ENCODE data around the gene FHL2. TPM values are rescaled to one million over a fixed set of nuclear protein-coding genes. Genes with fewer than 3 reads are reported as not detected.

Gene FHL2
- total RNA-seq, 1 donor from 2014 or later = 5.5 TPM

DNA sequence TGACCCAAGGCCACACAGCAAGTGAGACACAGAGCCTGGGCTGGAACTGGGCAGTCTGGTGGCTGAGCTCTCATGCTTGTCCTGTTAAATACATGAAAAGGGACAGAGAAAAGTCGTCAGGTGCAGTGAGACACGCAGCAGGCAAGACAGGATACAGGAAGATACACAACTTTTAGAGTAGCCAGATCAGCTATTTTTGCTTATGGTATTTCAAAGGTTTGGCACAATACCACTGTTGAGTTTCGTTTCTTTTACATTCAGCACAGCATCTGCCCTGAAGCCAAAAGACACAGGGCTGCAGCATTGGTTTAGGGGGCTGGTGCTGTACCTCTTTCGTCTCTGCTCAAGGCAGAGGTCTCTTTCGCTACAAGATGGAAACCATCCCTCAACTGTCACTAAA, 14.0 kb downstream of the FHL2 start:
- TF ChIP-seq, protein P1, sequence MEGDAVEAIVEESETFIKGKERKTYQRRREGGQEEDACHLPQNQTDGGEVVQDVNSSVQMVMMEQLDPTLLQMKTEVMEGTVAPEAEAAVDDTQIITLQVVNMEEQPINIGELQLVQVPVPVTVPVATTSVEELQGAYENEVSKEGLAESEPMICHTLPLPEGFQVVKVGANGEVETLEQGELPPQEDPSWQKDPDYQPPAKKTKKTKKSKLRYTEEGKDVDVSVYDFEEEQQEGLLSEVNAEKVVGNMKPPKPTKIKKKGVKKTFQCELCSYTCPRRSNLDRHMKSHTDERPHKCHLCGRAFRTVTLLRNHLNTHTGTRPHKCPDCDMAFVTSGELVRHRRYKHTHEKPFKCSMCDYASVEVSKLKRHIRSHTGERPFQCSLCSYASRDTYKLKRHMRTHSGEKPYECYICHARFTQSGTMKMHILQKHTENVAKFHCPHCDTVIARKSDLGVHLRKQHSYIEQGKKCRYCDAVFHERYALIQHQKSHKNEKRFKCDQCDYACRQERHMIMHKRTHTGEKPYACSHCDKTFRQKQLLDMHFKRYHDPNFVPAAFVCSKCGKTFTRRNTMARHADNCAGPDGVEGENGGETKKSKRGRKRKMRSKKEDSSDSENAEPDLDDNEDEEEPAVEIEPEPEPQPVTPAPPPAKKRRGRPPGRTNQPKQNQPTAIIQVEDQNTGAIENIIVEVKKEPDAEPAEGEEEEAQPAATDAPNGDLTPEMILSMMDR (IDR thresholded peaks at IDR 0.05) = no peak
- Histone ChIP-seq H3K27me3 (ENCODE audit: low read depth) (no peaks in the 10 kb centered on the region), H3K9me3 (no peaks in the 10 kb centered on the region), H3K36me3 (no peaks in the 10 kb centered on the region), H3K4me3 (no peak overlapping the region), H3K4me1 (peaks cover 11% of the 10 kb centered on the region), H3K27ac (no peak overlapping the region)
- intact Hi-C loops (cut with DNase I) = no loop called here
- ATAC-seq (no peak), DNase-seq (no peak)

DNA sequence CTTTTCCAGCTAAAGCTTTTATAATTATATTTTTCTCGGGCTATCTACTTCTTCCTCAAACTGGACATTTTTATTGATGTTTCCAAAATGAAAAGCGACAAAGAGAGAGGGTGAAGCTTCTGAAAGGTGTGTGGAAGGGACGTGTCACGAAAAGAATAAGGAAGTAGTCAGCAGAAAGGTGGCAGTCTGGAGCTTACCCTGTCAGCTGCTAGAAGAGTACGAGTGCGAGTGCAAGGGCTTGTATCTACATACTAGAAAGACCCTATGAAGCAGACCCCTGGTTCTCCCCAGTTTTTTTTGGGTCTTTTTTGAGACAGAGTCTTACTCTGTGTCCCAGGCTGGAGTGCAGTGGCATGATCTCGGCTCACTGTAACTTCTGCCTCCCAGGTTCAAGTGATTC, 14.6 kb downstream of the FHL2 start:
- Histone ChIP-seq H3K4me1 (peaks cover 11% of the 10 kb centered on the region), H3K27me3 (ENCODE audit: low read depth) (no peaks in the 10 kb centered on the region), H3K9me3 (no peaks in the 10 kb centered on the region), H3K36me3 (no peaks in the 10 kb centered on the region), H3K4me3 (no peak overlapping the region), H3K27ac (no peak overlapping the region)
- intact Hi-C loops (cut with DNase I) = no loop called here
- TF ChIP-seq, protein P1 (IDR thresholded peaks at IDR 0.05) = no peak
- DNase-seq = no peak
- ATAC-seq = no peak

DNA sequence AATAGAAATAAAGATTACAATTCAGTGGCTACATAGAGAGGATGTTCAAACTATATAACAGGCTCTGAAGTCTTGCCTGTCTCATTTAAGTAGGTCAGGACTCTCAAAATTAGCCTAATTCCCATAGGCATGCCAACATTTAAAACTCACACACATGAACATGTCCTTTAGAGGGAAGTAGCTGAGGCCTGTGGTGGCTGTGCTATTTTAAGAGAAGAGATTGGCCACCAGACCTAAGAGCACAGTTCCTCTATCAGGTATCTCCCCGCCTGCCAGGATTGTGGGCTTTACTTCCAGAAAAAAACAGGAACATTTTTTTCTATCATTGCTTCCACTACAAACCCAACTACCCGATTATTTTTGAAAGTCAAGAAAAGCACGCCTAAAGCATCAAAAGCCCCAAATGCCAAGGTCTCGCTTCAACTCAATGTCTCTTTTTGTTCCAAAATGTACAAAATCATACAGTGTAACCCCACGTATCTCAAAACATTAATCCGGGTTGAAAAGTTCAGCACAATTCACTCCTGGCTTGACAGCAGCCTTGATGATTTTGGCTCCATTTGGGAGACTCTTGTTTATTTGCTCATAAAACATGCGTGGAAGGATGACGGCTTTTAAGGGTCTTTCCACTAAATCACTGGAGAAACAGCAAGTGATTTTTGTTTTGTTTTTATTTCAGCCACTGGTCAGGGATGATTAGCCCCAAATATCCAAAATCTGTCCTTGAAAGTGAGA, 15.3 kb downstream of the FHL2 start:
- no peaks in the 10 kb centered on the region for H3K27me3 ChIP-seq (ENCODE audit: low read depth)
- no peaks in the 10 kb centered on the region for H3K36me3 ChIP-seq
- no peak overlapping the region for H3K4me3 ChIP-seq
- no peaks in the 10 kb centered on the region for H3K9me3 ChIP-seq
- ATAC-seq (no peak), DNase-seq (no peak)
- H3K4me1 ChIP-seq = peaks cover 8% of the 10 kb centered on the region
- no peak overlapping the region for H3K27ac ChIP-seq
- intact Hi-C loops (cut with DNase I) = no loop called here
- TF ChIP-seq, protein P1 (IDR thresholded peaks at IDR 0.05) = no peak

DNA sequence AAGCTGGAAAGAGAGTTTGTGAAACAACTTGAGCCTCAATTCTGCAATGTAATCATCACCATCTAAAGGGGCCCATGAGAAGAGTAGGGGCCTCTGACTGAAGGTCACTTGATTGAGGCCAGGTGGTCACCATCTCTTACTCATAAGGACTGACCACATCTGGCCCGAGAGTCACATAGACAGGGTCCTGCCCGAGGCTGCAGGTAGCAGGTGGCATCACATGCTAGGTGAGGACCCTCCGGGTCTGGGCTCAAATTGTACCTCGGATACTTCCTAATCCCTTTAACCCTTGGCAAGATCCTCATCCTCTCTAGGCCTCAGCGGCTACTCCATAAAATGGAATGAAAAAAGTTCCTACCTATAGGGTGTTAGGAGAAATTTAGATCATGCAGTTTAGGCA, 16.7 kb downstream of the FHL2 start:
- TF ChIP-seq, protein P1 (IDR thresholded peaks at IDR 0.05) = no peak
- intact Hi-C loops (cut with DNase I) = no loop called here
- H3K36me3 ChIP-seq = no peaks in the 10 kb centered on the region
- H3K4me3 ChIP-seq = no peak overlapping the region
- no peaks in the 10 kb centered on the region for H3K27me3 ChIP-seq (ENCODE audit: low read depth)
- DNase-seq (no peak), ATAC-seq (no peak)
- H3K27ac ChIP-seq = no peak overlapping the region
- peaks cover 5% of the 10 kb centered on the region for H3K4me1 ChIP-seq
- no peaks in the 10 kb centered on the region for H3K9me3 ChIP-seq

DNA sequence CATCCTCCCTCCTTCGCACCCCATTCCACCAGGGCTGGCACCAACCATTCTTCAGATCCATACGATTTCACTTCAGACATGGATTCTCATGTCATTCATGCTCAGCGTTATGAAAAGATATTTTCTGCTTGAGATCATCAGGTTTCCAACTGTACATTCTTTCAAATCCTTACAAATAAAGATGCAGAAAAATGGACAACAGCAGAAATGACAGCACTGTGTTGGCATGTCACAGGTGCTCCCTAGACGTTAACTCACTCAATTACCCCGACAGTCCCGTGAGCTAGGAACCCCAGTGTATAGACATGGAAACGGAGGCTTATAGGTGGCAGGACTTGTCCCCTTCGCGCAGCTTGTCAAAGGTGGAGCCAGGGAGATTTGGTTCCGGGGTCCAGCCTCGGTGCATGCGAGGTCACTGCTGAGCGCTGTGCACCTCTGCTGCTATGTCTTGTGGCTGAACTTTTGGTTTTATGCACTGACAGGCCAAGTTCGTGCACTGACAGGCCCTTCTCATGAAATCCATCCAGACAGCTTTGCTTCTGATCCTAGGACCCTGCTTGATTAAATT, 17.7 kb downstream of the FHL2 start:
- Histone ChIP-seq H3K27me3 (ENCODE audit: low read depth) (no peaks in the 10 kb centered on the region), H3K9me3 (no peaks in the 10 kb centered on the region), H3K4me1 (peaks cover 5% of the 10 kb centered on the region), H3K4me3 (no peak overlapping the region), H3K27ac (no peak overlapping the region), H3K36me3 (no peaks in the 10 kb centered on the region)
- TF ChIP-seq, protein P1 (IDR thresholded peaks at IDR 0.05) = no peak
- DNase-seq (no peak), ATAC-seq (no peak)
- intact Hi-C loops (cut with DNase I) = no loop called here

All from lower lobe of right lung (tissue), 2 donors.